Measurements from ENCODE around the gene CD82. TPM values are rescaled to one million over a fixed set of nuclear protein-coding genes. Genes with fewer than 3 reads are reported as not detected.

Gene CD82
- total RNA-seq, 1 experiment from 2014 or later, result 4.5 TPM

GRCh38 chr11:44580701-44581100 is 15.2 kb downstream of the CD82 start:
- no peak for TF ChIP-seq CTCF (conservative IDR thresholded peaks at IDR 0.05)
- no peak overlapping the region for H3K56ac ChIP-seq (ENCODE audit: insufficient read length, low read depth, low read length)
- H3K23ac ChIP-seq (ENCODE audit: insufficient read length, low read depth, low read length), result no peak overlapping the region
- no peaks in the 10 kb centered on the region for H3K4me1 ChIP-seq (ENCODE audit: insufficient read depth, low read length)
- no peak overlapping the region for H3K4me2 ChIP-seq (ENCODE audit: insufficient read depth, insufficient read length, low read length)
- no peak overlapping the region for H3K14ac ChIP-seq (ENCODE audit: insufficient read depth, low read length)
- no peaks in the 10 kb centered on the region for H3K79me2 ChIP-seq (ENCODE audit: insufficient read depth, low read length)
- H2AK5ac ChIP-seq (ENCODE audit: insufficient read length, low read length), result no peak overlapping the region
- H3K23me2 ChIP-seq (ENCODE audit: insufficient read length, low read depth, low read length, poor library complexity, severe bottlenecking), result no peaks in the 10 kb centered on the region
- H2BK20ac ChIP-seq (ENCODE audit: low read depth, low read length, poor library complexity, severe bottlenecking), result no peak overlapping the region
- no peak overlapping the region for H4K8ac ChIP-seq (replicated peaks; ENCODE audit: insufficient read length, low read depth, low read length)
- no peaks in the 10 kb centered on the region for H3K9me3 ChIP-seq (ENCODE audit: control insufficient read depth, low read depth, low read length)
- Mint-ChIP-seq H3K36me3 (ENCODE audit: insufficient read depth in 1 of 3, low read depth in 3 of 3) (peaks cover 0 to 8% (median 2%) of the 10 kb centered on the region in 3 experiments; a peak in 2 of 7 replicates), H3K4me3 (no peak overlapping the region), H3K9me3 (peaks cover 4 to 5% of the 10 kb centered on the region in 2 experiments; a peak in 2 of 5 replicates), H3K4me1 (peaks cover 2 to 16% of the 10 kb centered on the region in 2 experiments; a peak in 3 of 4 replicates), H3K27me3 (ENCODE audit: low read depth) (peaks cover 22% of the 10 kb centered on the region), H3K27ac (no peak overlapping the region)
- no peak overlapping the region for H3T11ph ChIP-seq (ENCODE audit: low read length)
- no peak overlapping the region for H2BK15ac ChIP-seq (ENCODE audit: low read depth, low read length)
- H3K9ac ChIP-seq (ENCODE audit: extremely low read depth, insufficient read length, low read length), result no peak overlapping the region
- no peak overlapping the region for H2BK5ac ChIP-seq (ENCODE audit: insufficient read length, low read length)
- no peak overlapping the region for H3K4ac ChIP-seq (ENCODE audit: low read depth, low read length)
- no peak overlapping the region for H4K5ac ChIP-seq (ENCODE audit: insufficient read length, low read depth, low read length)
- no peak overlapping the region for H2BK120ac ChIP-seq (ENCODE audit: low read depth, low read length, poor library complexity, severe bottlenecking)
- WGBS (ENCODE audit: extremely low coverage, insufficient read length, low lambda C conversion rate), result no CpG with 5 or more reads among the region's 2 CpGs
- H3K79me1 ChIP-seq (ENCODE audit: insufficient read depth, low read depth, low read length, poor library complexity, severe bottlenecking), result no peaks in the 10 kb centered on the region
- no peaks in the 10 kb centered on the region for H4K20me1 ChIP-seq (ENCODE audit: control insufficient read depth, insufficient read depth, insufficient read length)
- H4K91ac ChIP-seq (ENCODE audit: insufficient read length, low read depth, low read length), result no peak overlapping the region
- H3K27ac ChIP-seq (ENCODE audit: insufficient read length, low read depth, low read length), result no peak overlapping the region
- H2BK12ac ChIP-seq (ENCODE audit: insufficient read length, low read depth, low read length), result no peak overlapping the region
- H2AFZ ChIP-seq (ENCODE audit: low read length), result no peak overlapping the region
- no peak for DNase-seq
- no peak overlapping the region for H3K18ac ChIP-seq (ENCODE audit: insufficient read length, low read depth, low read length)
- no peaks in the 10 kb centered on the region for H3K27me3 ChIP-seq (ENCODE audit: insufficient read depth, low read length)
